Germinal center (tissue), 1 donor: ENCODE data around the gene NFKB1.

Experiments used
- DNase-seq: peaks from one replicate; pipeline ENCODE4 v3.0.0; 2012; ENCODE audit warnings: mixed read lengths, low spot score

Gene NFKB1

DNA sequence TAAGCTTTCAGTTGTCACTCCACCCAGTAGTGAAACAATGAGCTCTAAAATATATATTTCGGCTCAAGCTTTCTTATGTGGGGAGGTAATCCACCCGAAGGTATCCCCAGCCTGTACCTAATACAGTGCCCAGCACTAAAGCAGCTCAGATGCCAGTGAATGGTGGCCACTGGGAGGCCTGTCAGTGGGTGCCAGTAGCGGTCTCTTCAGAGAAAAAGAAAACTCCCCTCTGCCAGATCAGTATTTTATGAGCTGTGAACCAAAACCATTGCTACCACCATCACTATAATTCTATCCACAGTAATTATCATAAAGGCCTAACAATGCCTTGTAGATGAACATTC, 835 bp upstream of the NFKB1 start:
- DNase-seq: peak; percentile 11

DNA sequence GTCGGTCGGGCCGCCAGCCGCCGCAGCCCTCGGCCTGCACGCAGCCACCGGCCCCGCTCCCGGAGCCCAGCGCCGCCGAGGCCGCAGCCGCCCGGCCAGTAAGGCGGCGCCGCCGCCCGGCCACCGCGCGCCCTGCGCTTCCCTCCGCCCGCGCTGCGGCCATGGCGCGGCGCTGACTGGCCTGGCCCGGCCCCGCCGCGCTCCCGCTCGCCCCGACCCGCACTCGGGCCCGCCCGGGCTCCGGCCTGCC, 213 bp downstream of the NFKB1 start:
- no peak for DNase-seq

GRCh38 chr4:102502543-102502818, 1.3 kb downstream of the NFKB1 start:
- no peak for DNase-seq

DNA sequence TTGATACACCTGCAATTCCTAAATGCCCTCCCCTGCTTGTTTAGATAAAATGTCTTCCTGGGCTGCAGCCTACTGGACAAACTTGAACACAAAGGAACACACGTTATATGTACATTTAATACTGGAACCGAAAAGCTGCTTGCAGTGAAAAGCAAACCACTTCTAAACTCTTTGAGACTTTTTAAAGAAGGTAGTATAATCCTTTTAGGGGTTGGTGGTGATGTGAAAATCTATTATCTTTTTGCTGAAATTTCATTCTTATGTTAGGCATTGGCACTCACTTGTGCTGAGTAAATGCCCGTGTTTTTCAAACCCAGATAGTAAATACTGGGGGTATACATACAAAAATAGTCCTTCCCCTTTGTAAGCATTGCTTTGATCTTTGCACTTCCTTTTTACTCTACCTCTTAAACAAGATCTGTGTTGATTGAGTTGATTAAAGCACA, 2.2 kb downstream of the NFKB1 start:
- peak; percentile 14 for DNase-seq

- DNase-seq: no peak
These were observed 3.0 kb downstream of the NFKB1 start for GRCh38 chr4:102503831-102504786.

GRCh38 chr4:102504941-102505340, 3.8 kb downstream of the NFKB1 start:
- no peak for DNase-seq

DNA sequence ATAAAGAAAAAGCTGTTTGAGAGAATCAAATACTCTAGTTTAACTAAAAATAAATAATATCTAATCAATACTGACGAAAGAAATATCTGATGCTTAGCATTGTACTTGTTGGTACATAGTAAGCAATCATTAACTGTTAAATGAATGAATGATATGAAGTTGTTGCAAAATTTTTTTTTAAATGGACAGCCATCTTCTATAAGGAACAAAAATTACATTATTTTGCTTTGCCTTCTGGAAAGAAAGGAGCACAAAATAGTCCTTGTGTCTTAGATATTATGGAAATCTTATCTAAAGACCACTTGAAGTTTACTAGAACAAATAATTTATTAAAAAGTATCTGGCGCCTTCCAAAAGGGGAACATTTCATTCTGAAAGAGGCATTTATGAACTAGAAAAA, 4.5 kb downstream of the NFKB1 start:
- no peak for DNase-seq

DNA sequence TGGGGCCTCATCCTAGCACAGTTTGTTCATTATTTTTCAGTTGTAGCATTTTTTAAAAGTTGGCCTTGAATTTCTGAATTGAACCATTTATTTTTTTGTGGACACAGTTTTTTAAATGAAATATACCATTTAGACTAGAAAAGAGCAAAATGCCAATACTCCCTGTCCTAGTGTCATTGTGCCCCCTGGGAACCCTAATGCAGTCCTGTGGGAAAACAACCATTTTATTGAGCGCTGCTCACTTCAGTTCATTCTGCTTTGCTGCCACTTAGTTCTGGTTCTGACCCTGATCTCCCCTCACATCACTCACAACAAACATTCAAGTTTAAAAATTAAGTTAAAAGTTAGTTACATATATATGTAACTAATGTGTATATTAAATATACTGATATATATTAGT, 5.4 kb downstream of the NFKB1 start:
- no peak for DNase-seq

DNA sequence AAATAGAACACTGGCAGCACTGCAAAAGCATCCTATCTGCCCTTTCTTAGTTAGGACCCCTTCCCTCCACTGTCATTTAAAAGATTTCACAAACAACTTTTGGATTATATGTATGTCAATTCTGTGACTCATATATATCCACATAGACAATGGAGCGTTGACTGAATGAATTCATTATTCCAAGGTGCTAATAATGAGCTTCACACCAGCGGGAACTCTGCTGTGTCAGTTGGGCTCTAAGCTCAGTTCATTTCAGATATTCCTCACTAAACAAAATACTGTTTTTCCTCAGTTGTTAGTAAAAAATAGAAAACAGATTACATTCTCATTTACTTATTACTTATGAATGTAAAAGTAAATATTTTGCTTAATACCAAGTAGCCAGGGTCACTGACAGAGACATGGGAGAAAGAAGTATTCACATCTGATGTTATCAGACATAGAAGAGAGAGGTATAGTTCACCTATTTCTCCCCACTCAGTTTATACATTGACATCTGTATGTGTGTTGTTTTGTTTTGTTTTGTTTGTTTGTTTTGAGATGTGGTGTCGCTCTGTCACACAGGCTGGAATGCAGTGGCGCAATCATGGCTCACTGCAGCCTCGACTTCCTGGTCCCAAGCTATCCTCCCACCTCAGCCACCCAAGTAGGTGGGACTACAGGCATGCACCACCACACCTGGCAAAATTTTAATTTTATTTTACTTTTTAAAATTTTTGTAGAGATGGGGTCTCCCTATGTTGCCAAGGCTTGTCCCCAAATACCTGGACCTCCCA, 10.9 kb downstream of the NFKB1 start:
- DNase-seq: no peak

GRCh38 chr4:102514298-102514964, 13.3 kb downstream of the NFKB1 start:
- DNase-seq: no peak

DNA sequence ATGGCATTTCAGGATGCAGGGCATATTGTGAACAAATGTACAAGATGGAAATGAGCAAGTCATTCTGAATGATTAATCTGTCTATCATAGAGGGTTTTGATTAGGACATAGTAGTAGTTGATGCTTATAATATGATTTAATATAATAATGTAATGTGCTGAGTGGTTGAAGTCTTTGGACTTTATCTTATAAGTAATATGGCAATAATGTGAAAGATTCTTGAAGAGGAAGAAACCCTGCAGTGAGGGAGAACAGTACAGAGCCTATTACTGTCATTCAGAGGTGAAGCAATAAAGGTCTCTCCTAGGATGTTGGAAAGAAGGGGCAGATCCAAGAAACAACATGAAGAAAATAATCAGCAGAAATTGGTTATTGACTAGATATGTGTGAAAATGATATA, 16.6 kb downstream of the NFKB1 start:
- no peak for DNase-seq

- no peak for DNase-seq
These were observed 17.6 kb downstream of the NFKB1 start for GRCh38 chr4:102518703-102519131.

- DNase-seq: no peak
These were observed 18.8 kb downstream of the NFKB1 start for GRCh38 chr4:102519925-102520324.

DNA sequence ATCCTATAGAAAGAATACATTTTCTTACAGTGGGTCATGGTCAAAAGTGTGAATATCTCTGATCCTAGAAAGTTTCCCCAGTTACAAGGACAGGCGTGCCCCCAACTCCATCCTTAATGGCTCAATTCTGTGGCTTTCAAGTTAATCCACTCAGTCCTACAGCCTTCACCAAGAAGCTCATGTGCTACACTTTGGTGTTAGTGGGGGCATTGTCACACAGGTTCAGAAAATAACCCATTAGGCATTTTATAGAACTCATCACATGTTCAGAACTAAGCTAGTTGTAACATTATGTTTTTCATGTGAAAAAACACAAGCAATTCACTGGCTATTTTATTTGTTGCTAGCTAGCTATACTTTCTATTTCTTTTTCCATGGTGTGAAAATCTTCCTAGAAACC, 20.4 kb downstream of the NFKB1 start:
- DNase-seq: no peak

- no peak for DNase-seq
These were observed 20.9 kb downstream of the NFKB1 start for GRCh38 chr4:102522031-102522440.

GRCh38 chr4:102524691-102525090, 23.5 kb downstream of the NFKB1 start:
- DNase-seq: no peak

DNA sequence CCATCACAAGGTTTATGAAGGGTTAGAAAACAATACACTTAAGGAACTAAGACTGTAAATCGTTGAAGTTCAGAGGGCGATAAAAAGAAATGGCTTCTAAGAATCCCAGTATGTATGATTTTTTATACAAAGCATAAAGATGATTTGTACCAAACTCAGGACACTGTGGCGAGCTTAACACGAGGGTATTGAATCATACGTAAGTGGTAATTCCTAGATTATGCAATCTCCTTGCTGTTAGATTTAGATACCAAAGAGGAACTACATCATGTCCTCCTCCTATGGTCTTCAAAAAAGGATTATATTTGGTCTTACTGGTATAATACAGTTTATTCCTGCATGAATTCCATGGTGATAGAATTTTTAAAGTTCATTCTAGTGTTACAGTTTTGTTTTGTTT, 23.9 kb downstream of the NFKB1 start:
- no peak for DNase-seq

DNA sequence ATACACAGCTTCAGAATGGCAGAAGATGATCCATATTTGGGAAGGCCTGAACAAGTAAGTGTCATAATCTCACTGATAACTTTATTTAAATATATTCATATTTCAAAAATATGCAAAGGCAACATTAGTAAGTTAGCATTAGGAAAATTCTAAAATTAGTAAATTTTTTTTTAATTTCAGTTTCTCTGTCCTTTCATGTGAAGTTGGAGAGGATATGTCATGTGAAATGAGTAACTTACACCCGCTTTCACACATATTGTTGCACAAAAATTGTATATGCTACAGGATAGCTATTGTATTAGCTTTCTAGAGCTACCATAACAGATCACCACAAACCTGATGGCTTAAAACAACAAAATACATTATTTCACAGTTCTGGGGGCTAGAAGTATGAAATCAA, 24.3 kb downstream of the NFKB1 start:
- DNase-seq: no peak

GRCh38 chr4:102526532-102526931, 25.4 kb downstream of the NFKB1 start:
- DNase-seq: no peak

DNA sequence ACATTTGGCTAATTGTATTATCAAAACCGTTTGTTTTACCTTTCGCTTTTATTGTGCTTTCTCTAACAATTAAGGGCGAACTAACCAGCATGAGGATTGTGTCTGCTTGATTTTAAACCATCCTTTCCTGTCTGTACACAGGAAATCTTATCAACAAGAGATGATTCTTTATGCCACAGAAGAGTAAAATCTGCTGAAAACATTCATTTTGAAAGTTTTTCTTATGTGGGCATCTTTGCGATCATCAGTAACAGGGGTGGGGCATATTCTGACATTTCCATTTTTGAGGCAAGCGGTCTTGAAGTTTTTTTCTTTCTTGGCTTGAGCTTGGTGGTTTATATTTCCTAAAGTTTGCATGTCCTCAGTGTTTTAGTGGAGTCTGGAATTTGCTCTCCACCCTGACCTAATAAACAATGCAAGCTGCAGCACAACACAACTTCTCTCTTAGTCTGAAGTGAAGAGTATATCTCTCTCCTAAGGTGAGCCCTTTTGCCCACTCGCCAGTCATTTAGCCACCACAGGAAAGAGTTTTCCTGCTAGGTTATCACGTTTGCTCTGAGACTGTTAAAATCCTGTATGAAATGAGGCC, 26.6 kb downstream of the NFKB1 start:
- DNase-seq: no peak

DNA sequence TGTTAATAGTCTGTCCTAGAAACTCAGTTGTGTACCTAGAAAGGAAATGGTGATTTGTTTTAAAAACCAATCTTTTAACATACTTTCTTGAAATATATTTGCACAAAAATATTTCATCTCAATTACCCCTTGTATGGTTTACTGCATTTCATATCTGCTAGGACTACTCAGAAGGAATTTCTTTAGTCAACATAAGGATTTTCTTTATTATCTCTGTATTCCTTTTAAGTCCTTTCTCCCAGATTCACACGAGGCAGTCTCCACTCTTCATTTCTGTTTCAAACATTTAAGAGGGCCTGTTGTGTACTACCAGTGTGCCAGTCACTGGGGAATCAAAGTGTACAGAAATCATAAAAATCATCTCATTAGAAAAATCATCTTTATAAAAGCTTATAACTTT, 28.8 kb downstream of the NFKB1 start:
- DNase-seq: no peak

- DNase-seq: no peak
These were observed 29.8 kb downstream of the NFKB1 start for GRCh38 chr4:102530986-102531385.

- DNase-seq: no peak
These were observed 30.3 kb downstream of the NFKB1 start for GRCh38 chr4:102531462-102531861.
